Common myeloid progenitor, CD34-positive (primary cell): ENCODE measurements around the gene PCBD2.
"Not testable (repeated sequence)": the region's sequence is repeated elsewhere in the genome, so short reads cannot be mapped to it uniquely, and the experiment has no call there.

Source experiments
- CTCF ChIA-PET: fragments of 350-600 bp; sonication (Branson Sonifier 250); formaldehyde crosslinking; loops from one replicate; lab custom pipeline; 2021; ENCODE audit warnings: antibody characterized with exemption; lab: Charles Lee
- POLR2A ChIA-PET: fragments of 350-600 bp; sonication (Branson Sonifier 250); formaldehyde crosslinking; loops from one replicate; lab custom pipeline; 2021; ENCODE audit warnings: antibody characterized with exemption; lab: Charles Lee
- DNase-seq, 3 donors: peaks; one replicate each; pipeline versions ENCODE4 v3.0.0 to v3.0.0-alpha.2; 2013
- H3K27ac ChIP-seq, 2 experiments: 1 replicate in 1 of 2; 2 replicates in 1 of 2; pipeline ENCODE4 v1.7.0; 2013; ENCODE audit warnings: inconsistent platforms in 2 of 2, low read length in 2 of 2, mild to moderate bottlenecking in 2 of 2, low read depth in 1 of 2, moderate library complexity in 1 of 2; ENCODE audit not compliant: severe bottlenecking in 2 of 2, insufficient read depth in 1 of 2, poor library complexity in 1 of 2
- H3K27me3 ChIP-seq, 5 experiments: replicated peaks in 2 of 5; 1 replicate in 3 of 5; 2 replicates in 2 of 5; pipeline versions ENCODE4 v1.6.1 to v1.7.0; 2013; ENCODE audit warnings: low read length in 4 of 5, mild to moderate bottlenecking in 2 of 5, moderate library complexity in 2 of 5, inconsistent platforms in 1 of 5; ENCODE audit not compliant: insufficient read depth in 5 of 5, control insufficient read depth in 4 of 5
- H3K36me3 ChIP-seq, 4 experiments: 1 replicate in 2 of 4; 2 replicates in 2 of 4; pipeline versions ENCODE4 v1.6.1 to v1.7.0; 2013; ENCODE audit warnings: low read length in 3 of 4, control low read depth in 1 of 4, mild to moderate bottlenecking in 1 of 4; ENCODE audit not compliant: control insufficient read depth in 4 of 4, insufficient read depth in 4 of 4
- H3K4me1 ChIP-seq, 4 experiments: 1 replicate in 3 of 4; 2 replicates in 1 of 4; pipeline versions ENCODE4 v1.6.1 to v1.7.1; 2013; ENCODE audit warnings: low read length in 3 of 4, mild to moderate bottlenecking in 3 of 4, control low read depth in 1 of 4, inconsistent platforms in 1 of 4, moderate library complexity in 1 of 4; ENCODE audit not compliant: control insufficient read depth in 4 of 4, insufficient read depth in 4 of 4; ENCODE audit errors: control extremely low read depth in 1 of 4
- H3K4me3 ChIP-seq, 7 experiments: 1 replicate in 4 of 7; 2 replicates in 3 of 7; pipeline versions ENCODE4 v1.5.1 to v1.7.0; 2013; ENCODE audit warnings: mild to moderate bottlenecking in 7 of 7, low read length in 6 of 7, moderate library complexity in 6 of 7, inconsistent platforms in 2 of 7, low read depth in 2 of 7, control low read depth in 1 of 7; ENCODE audit not compliant: insufficient read depth in 4 of 7, control insufficient read depth in 1 of 7; ENCODE audit errors: extremely low read depth in 1 of 7
- H3K9me3 ChIP-seq, 5 experiments: 1 replicate in 4 of 5; 2 replicates in 1 of 5; pipeline versions ENCODE4 v1.6.1 to v1.7.1; 2013; ENCODE audit warnings: low read length in 4 of 5, mild to moderate bottlenecking in 2 of 5, inconsistent platforms in 1 of 5, low read depth in 1 of 5, moderate library complexity in 1 of 5; ENCODE audit not compliant: control insufficient read depth in 4 of 5, insufficient read depth in 2 of 5; ENCODE audit errors: control extremely low read depth in 1 of 5
- WGBS: methylation state at CpG from one replicate; pipeline ENCODE4 v1.1.5; 2013; ENCODE audit not compliant: insufficient coverage; 5-methylcytosine and 5-hydroxymethylcytosine counted together

PCBD2 gene

GRCh38 chr5:134905246-134905996 is 490 bp downstream of the PCBD2 start:
- H3K36me3 ChIP-seq: peaks cover 0 to 12% (median 5%) of the 10 kb centered on the region in 4 experiments
- 0% methylated on average over 37 of the region's 54 CpGs for WGBS
- peak overlapping the region; percentile 68 to 97 (median 90) for H3K4me3 ChIP-seq
- H3K27ac ChIP-seq: peak overlapping the region; percentile 66 to 93
- H3K4me1 ChIP-seq: peaks cover 7 to 24% (median 14%) of the 10 kb centered on the region in 4 experiments
- POLR2A ChIA-PET: interaction anchor here (1.2 to 1.3 kb wide), 2 partner anchors 32 to 60 kb away, joined by 5 to 8 read pairs; partner anchors contain the start of genes C5orf24 and TXNDC15
- CTCF ChIA-PET: interaction anchor here (0.9 to 2.5 kb wide), 14 partner anchors 8 to 165 kb away, joined by 3 to 10 read pairs (median 4); no protein-coding TSS in a partner anchor
- H3K9me3 ChIP-seq: no peaks in the 10 kb centered on the region
- DNase-seq: peak; percentile 75 to 85 (median 84)
- H3K27me3 ChIP-seq: no peaks in the 10 kb centered on the region

GRCh38 chr5:134906811-134907210 is 1.9 kb downstream of the PCBD2 start:
- peaks cover 6 to 22% (median 10%) of the 10 kb centered on the region in 4 experiments for H3K4me1 ChIP-seq
- H3K36me3 ChIP-seq: peaks cover 4 to 25% (median 13%) of the 10 kb centered on the region in 4 experiments
- H3K27me3 ChIP-seq: no peaks in the 10 kb centered on the region
- H3K27ac ChIP-seq: no peak overlapping the region
- ChIA-PET POLR2A (no interaction called here), CTCF (interaction anchor here (1.0 to 2.5 kb wide), 5 partner anchors 10 to 95 kb away, joined by 3 to 5 read pairs (median 3); no protein-coding TSS in a partner anchor)
- H3K9me3 ChIP-seq: no peaks in the 10 kb centered on the region
- H3K4me3 ChIP-seq: no peak overlapping the region
- 100% methylated on average over 1 of the region's 1 CpG for WGBS
- no peak for DNase-seq

- H3K27me3 ChIP-seq, H3K9me3 ChIP-seq, H3K27ac ChIP-seq, DNase-seq, H3K4me1 ChIP-seq, H3K4me3 ChIP-seq, POLR2A ChIA-PET: not testable (repeated sequence)
- H3K36me3 ChIP-seq: peaks cover 9 to 51% (median 33%) of the 10 kb centered on the region in 4 experiments
- CTCF ChIA-PET: interaction anchor here (1.0 kb wide), 1 partner anchor 122 kb away, joined by 3 read pairs; no protein-coding TSS in a partner anchor
- WGBS: 80% methylated on average over 1 of the region's 2 CpGs
Observed at GRCh38 chr5:134910752-134911151, 5.8 kb downstream of the PCBD2 start.

- CTCF ChIA-PET: interaction anchor here (1.0 to 1.6 kb wide), 4 partner anchors 9 to 123 kb away, joined by 3 to 4 read pairs (median 3); no protein-coding TSS in a partner anchor
- WGBS: 100% methylated on average over 3 of the region's 8 CpGs
Observed at GRCh38 chr5:134911285-134912206, 6.6 kb downstream of the PCBD2 start.

GRCh38 chr5:134913254-134913653 is 8.3 kb downstream of the PCBD2 start:
- DNase-seq: no peak
- no peaks in the 10 kb centered on the region for H3K27me3 ChIP-seq
- ChIA-PET CTCF (interaction anchor here (1.2 to 1.6 kb wide), 3 partner anchors 8 to 18 kb away, joined by 3 to 5 read pairs (median 3); partner anchors contain the start of gene PCBD2), POLR2A (no interaction called here)
- peaks cover 9 to 64% (median 45%) of the 10 kb centered on the region in 4 experiments for H3K36me3 ChIP-seq
- H3K27ac ChIP-seq: no peak overlapping the region
- H3K9me3 ChIP-seq: no peaks in the 10 kb centered on the region
- no peak overlapping the region for H3K4me3 ChIP-seq
- H3K4me1 ChIP-seq: no peaks in the 10 kb centered on the region
- WGBS: 100% methylated on average over 3 of the region's 3 CpGs

More at GRCh38 chr5:134911285-134912206, 6.6 kb downstream of the PCBD2 start:
- no peaks in the 10 kb centered on the region for H3K27me3 ChIP-seq
- no peak for DNase-seq
- POLR2A ChIA-PET: no interaction called here
- no peak overlapping the region for H3K27ac ChIP-seq
- no peaks in the 10 kb centered on the region for H3K9me3 ChIP-seq
- no peak overlapping the region for H3K4me3 ChIP-seq
- H3K4me1 ChIP-seq: peaks cover 0 to 1% (median 0%) of the 10 kb centered on the region in 4 experiments
- peaks cover 9 to 55% (median 36%) of the 10 kb centered on the region in 4 experiments for H3K36me3 ChIP-seq

- WGBS: 100% methylated on average over 1 of the region's 1 CpG
- Histone ChIP-seq H3K9me3 (no peaks in the 10 kb centered on the region), H3K4me3 (no peak overlapping the region), H3K36me3 (peaks cover 9 to 64% (median 45%) of the 10 kb centered on the region in 4 experiments), H3K4me1 (no peaks in the 10 kb centered on the region), H3K27ac (no peak overlapping the region), H3K27me3 (no peaks in the 10 kb centered on the region)
- POLR2A ChIA-PET: no interaction called here
- no peak for DNase-seq
- CTCF ChIA-PET: interaction anchor here (1.4 kb wide), 1 partner anchor 9 kb away, joined by 5 read pairs; the partner anchor contains the start of gene PCBD2
Observed at GRCh38 chr5:134913795-134914194, 8.9 kb downstream of the PCBD2 start.
